GM18517 (cell line): ENCODE data around the gene MIX23.

Experiments used
- ATAC-seq: cut with Tn5 transposase; IDR thresholded peaks from one replicate; pipeline ENCODE4 v1.9.1; 2021; ENCODE audit warnings: mild to moderate bottlenecking, moderate library complexity; ENCODE audit not compliant: unreplicated experiment

Gene MIX23

GRCh38 chr3:122353215-122353614 lies 29.8 kb downstream of the MIX23 start:
- no peak for ATAC-seq

- no peak for ATAC-seq
Observed at GRCh38 chr3:122351612-122352011, 31.4 kb downstream of the MIX23 start.

GRCh38 chr3:122350814-122351418 lies 32.1 kb downstream of the MIX23 start:
- no peak for ATAC-seq

GRCh38 chr3:122349171-122349570 lies 33.9 kb downstream of the MIX23 start:
- no peak for ATAC-seq

GRCh38 chr3:122343654-122344053 lies 39.4 kb downstream of the MIX23 start:
- ATAC-seq, result no peak

- ATAC-seq, result no peak
Observed at GRCh38 chr3:122342803-122343202, 40.2 kb downstream of the MIX23 start.

GRCh38 chr3:122332551-122332950 lies 50.5 kb downstream of the MIX23 start:
- ATAC-seq, result no peak

GRCh38 chr3:122331886-122332285 lies 51.1 kb downstream of the MIX23 start:
- ATAC-seq, result no peak

- ATAC-seq, result no peak
Observed at GRCh38 chr3:122325769-122326168, 57.3 kb downstream of the MIX23 start.

- no peak for ATAC-seq
Observed at GRCh38 chr3:122324871-122325323, 58.1 kb downstream of the MIX23 start, which contains the start of gene CSTA. Gene CSTA (plus strand): TSS chr3:122325248. CDS start chr3:122325293, 45 bp downstream.

GRCh38 chr3:122322095-122323075 lies 60.6 kb downstream of the MIX23 start:
- no peak for ATAC-seq

GRCh38 chr3:122318620-122319019 lies 64.4 kb downstream of the MIX23 start:
- ATAC-seq, result no peak

- ATAC-seq, result no peak
Observed at GRCh38 chr3:122316368-122316767, 66.7 kb downstream of the MIX23 start.

- ATAC-seq, result no peak
Observed at GRCh38 chr3:122315619-122316018, 67.4 kb downstream of the MIX23 start.

GRCh38 chr3:122314228-122314876 lies 68.7 kb downstream of the MIX23 start:
- no peak for ATAC-seq

GRCh38 chr3:122313281-122313680 lies 69.8 kb downstream of the MIX23 start:
- ATAC-seq, result no peak

GRCh38 chr3:122312826-122313225 lies 70.2 kb downstream of the MIX23 start:
- ATAC-seq, result no peak

- ATAC-seq, result no peak
Observed at GRCh38 chr3:122310361-122310760, 72.7 kb downstream of the MIX23 start.
